GM23248 (cell line): ENCODE data around the gene PSENEN.

Experiments
- EZH2 ChIP-seq: fragments of 200-600 bp; sonication (generic); IDR thresholded peaks from 2 replicates; pipeline ENCODE4 v1.6.1; 2018; ENCODE audit warnings: antibody characterized with exemption, mild to moderate bottlenecking; ENCODE audit not compliant: insufficient read depth, poor library complexity, severe bottlenecking
- EZH2phosphoT487 ChIP-seq: fragments of 200-600 bp; sonication (generic); IDR thresholded peaks from 2 replicates; pipeline ENCODE4 v1.6.1; 2018; ENCODE audit warnings: antibody characterized with exemption, moderate library complexity, mild to moderate bottlenecking, low read depth; ENCODE audit not compliant: insufficient read depth

- no peak for TF ChIP-seq EZH2phosphoT487
- TF ChIP-seq EZH2: no peak
These were observed 29.3 kb upstream of the PSENEN start for GRCh38 chr19:35715981-35716800.
